Measurements from ENCODE around the gene AXDND1.

DNA sequence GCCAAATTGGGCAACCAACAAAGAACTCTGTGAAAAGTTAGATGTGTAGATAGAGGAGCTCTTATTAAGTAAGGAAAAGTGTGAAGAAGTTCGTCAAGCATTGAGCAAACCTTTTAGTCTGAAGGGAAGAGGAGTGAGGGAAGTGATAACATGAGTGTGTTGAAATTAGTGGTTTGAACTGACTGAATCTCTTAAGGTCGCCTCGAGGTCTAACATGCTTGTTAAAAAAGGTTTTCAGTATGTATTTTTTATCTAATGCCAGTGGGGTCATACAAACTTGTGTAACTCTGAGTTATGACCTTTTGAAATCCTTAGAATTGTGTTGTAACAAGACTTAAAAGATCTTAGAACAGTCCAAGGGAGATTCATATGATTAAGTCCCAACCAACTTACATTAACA lies 38.1 kb upstream of the AXDND1 start:
- TF ChIP-seq, protein P1, sequence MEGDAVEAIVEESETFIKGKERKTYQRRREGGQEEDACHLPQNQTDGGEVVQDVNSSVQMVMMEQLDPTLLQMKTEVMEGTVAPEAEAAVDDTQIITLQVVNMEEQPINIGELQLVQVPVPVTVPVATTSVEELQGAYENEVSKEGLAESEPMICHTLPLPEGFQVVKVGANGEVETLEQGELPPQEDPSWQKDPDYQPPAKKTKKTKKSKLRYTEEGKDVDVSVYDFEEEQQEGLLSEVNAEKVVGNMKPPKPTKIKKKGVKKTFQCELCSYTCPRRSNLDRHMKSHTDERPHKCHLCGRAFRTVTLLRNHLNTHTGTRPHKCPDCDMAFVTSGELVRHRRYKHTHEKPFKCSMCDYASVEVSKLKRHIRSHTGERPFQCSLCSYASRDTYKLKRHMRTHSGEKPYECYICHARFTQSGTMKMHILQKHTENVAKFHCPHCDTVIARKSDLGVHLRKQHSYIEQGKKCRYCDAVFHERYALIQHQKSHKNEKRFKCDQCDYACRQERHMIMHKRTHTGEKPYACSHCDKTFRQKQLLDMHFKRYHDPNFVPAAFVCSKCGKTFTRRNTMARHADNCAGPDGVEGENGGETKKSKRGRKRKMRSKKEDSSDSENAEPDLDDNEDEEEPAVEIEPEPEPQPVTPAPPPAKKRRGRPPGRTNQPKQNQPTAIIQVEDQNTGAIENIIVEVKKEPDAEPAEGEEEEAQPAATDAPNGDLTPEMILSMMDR (IDR thresholded peaks at IDR 0.05): no peak
- no peak for TF ChIP-seq POLR2A (IDR thresholded peaks at IDR 0.05)
